Chondrocyte (in vitro differentiated cells): ENCODE measurements around the gene TSHR. TPM values are rescaled to one million over a fixed set of nuclear protein-coding genes. Genes with fewer than 3 reads are reported as not detected.

Experiments
- DNase-seq: peaks from one replicate; pipeline ENCODE4 v3.0.0; 2021; ENCODE audit warnings: mixed read lengths, low spot score
- H3K27ac Mint-ChIP-seq: one replicate; pipeline ENCODE4 v1.8.0; 2021; ENCODE audit warnings: mild to moderate bottlenecking, moderate library complexity, mixed read lengths; ENCODE audit not compliant: unreplicated experiment
- H3K27me3 Mint-ChIP-seq: 2 replicates; pipeline ENCODE4 v1.8.0; 2021; ENCODE audit warnings: low read depth, mixed read lengths
- H3K36me3 Mint-ChIP-seq: 2 replicates; pipeline ENCODE4 v1.8.0; 2021; ENCODE audit warnings: low read depth, mixed read lengths
- H3K4me1 Mint-ChIP-seq: 2 replicates; pipeline ENCODE4 v1.8.0; 2021; ENCODE audit warnings: low read depth, mild to moderate bottlenecking, mixed read lengths
- H3K4me3 Mint-ChIP-seq: one replicate; pipeline ENCODE4 v1.8.0; 2021; ENCODE audit warnings: mild to moderate bottlenecking, moderate library complexity, mixed read lengths; ENCODE audit not compliant: unreplicated experiment
- H3K9me3 Mint-ChIP-seq: 2 replicates; pipeline ENCODE4 v1.8.0; 2021; ENCODE audit warnings: low read depth, mixed read lengths
- CTCF ChIP-seq: fragments of 200-600 bp; sonication (generic); IDR thresholded peaks from 2 replicates; pipeline ENCODE4 v1.5.0; 2021; ENCODE audit warnings: antibody characterized with exemption, mild to moderate bottlenecking, moderate library complexity
- total RNA-seq: library from RNA; stranded (reverse); gene quantifications from 3 replicates; pipeline ENCODE4 v1.2.1, GENCODE V29; 2021

The TSHR gene
- total RNA-seq, 1 donor from 2014 or later: not detected

DNA sequence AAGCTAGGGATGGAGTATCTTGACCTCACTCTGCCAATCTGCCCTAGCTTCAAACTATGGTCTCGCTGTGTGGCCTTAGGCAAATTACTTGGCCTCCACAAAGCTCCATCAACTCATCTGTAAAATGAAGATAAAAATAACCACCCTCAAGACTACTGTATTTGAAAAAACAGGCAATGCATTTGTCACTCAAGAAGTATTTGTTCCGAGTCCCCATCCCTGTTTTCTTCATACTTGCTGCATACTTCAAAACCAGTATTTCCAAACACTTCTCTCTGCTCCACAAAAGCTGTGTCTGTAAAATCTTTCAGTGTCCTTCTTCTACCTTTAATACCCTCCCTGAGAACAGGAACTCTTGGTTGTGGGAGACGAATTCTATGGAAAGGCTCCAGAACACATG, 217.5 kb downstream of the TSHR start:
- TF ChIP-seq CTCF: no peak
- H3K27me3 Mint-ChIP-seq: no peaks in the 10 kb centered on the region
- peak overlapping the region; percentile 6 for H3K27ac Mint-ChIP-seq
- no peaks in the 10 kb centered on the region for H3K36me3 Mint-ChIP-seq
- DNase-seq: no peak
- peaks cover 36% of the 10 kb centered on the region for H3K4me1 Mint-ChIP-seq
- H3K9me3 Mint-ChIP-seq: no peaks in the 10 kb centered on the region
- H3K4me3 Mint-ChIP-seq: no peak overlapping the region

GRCh38 chr14:81176241-81176640, 220.8 kb downstream of the TSHR start:
- peaks cover 23% of the 10 kb centered on the region for H3K4me1 Mint-ChIP-seq

GRCh38 chr14:81177225-81177624, 221.8 kb downstream of the TSHR start:
- no peak for DNase-seq
- no peak overlapping the region for H3K4me3 Mint-ChIP-seq
- H3K4me1 Mint-ChIP-seq: peaks cover 26% of the 10 kb centered on the region
- TF ChIP-seq CTCF: no peak
- peaks cover 4% of the 10 kb centered on the region for H3K36me3 Mint-ChIP-seq
- H3K9me3 Mint-ChIP-seq: no peaks in the 10 kb centered on the region
- no peaks in the 10 kb centered on the region for H3K27me3 Mint-ChIP-seq
- H3K27ac Mint-ChIP-seq: no peak overlapping the region

More at GRCh38 chr14:81176241-81176640, 220.8 kb downstream of the TSHR start:
- Mint-ChIP-seq H3K36me3 (peaks cover 2% of the 10 kb centered on the region), H3K27me3 (no peaks in the 10 kb centered on the region), H3K9me3 (no peaks in the 10 kb centered on the region), H3K27ac (no peak overlapping the region), H3K4me3 (no peak overlapping the region)
- TF ChIP-seq CTCF: no peak
- DNase-seq: no peak

DNA sequence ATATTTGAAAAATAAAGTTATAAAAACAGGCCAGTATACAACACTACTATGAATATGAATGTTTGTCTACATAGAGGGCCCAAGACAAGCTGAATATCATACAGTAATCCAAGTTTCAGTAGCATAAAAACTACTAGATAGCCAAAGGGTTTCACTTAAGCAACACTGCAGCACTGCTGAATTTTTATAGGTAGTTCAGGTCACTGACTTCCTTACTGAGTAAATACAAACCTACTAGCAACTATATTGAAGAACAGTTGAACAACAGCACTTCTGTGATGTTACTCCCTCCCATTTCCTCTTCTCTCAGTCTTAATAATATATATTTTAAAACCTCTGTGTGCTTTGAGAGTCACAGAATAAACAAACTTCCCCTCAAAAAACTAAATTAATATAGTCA, 222.6 kb downstream of the TSHR start:
- no peak for TF ChIP-seq CTCF
- no peaks in the 10 kb centered on the region for H3K27me3 Mint-ChIP-seq
- no peak for DNase-seq
- peaks cover 23% of the 10 kb centered on the region for H3K4me1 Mint-ChIP-seq
- H3K36me3 Mint-ChIP-seq: peaks cover 10% of the 10 kb centered on the region
- no peak overlapping the region for H3K4me3 Mint-ChIP-seq
- no peak overlapping the region for H3K27ac Mint-ChIP-seq
- no peaks in the 10 kb centered on the region for H3K9me3 Mint-ChIP-seq

DNA sequence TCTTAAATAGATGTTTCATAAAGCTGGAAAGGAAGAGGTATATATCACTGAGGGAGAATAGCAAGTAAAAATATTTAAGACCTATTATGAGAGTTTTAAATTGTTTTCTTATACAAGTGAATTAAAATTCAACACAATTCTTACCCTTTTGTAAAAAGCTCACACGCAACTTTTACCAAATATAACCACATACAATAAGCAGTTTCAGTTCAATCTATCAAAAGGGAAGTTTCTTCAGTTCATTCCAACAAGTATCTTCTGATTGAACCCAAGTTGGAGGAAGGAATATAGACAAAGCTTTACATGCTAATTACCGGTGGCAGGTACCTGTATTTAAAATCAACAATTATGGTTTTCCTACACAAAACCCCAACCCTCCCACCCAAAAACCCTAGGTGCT, 224.2 kb downstream of the TSHR start:
- no peak overlapping the region for H3K4me3 Mint-ChIP-seq
- peaks cover 23% of the 10 kb centered on the region for H3K4me1 Mint-ChIP-seq
- no peak overlapping the region for H3K27ac Mint-ChIP-seq
- H3K36me3 Mint-ChIP-seq: peaks cover 13% of the 10 kb centered on the region
- H3K27me3 Mint-ChIP-seq: no peaks in the 10 kb centered on the region
- no peak for TF ChIP-seq CTCF
- H3K9me3 Mint-ChIP-seq: no peaks in the 10 kb centered on the region
- no peak for DNase-seq
